GM21381 (cell line): ENCODE results near the gene SCFD2.
"Not testable (repeated sequence)": the region's sequence is repeated elsewhere in the genome, so short reads cannot be mapped to it uniquely, and the experiment has no call there.

ENCODE experiments used
- ATAC-seq: cut with Tn5 transposase; IDR thresholded peaks from one replicate; pipeline ENCODE4 v1.9.1; 2021; ENCODE audit warnings: mild to moderate bottlenecking, moderate library complexity; ENCODE audit not compliant: unreplicated experiment

Gene SCFD2

DNA sequence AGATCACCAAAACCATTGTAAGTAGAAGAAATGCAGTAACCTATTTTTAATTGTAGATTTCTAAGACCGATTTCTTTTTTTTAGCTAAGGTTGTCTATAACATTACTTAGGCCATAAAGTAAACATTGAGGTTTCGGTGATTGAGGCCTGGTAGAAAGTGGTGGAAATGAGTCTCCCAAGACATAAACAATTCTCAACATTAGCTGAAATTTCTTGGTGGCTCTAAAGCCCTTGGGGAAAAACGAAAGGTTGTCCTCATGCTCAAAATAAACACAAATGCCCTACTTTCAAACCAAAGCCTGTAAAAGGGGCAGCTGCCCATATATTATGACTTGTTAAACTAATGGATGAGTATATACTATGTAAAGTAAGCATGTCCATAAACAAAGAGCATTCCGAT is 98.8 kb downstream of the SCFD2 start:
- no peak for ATAC-seq

DNA sequence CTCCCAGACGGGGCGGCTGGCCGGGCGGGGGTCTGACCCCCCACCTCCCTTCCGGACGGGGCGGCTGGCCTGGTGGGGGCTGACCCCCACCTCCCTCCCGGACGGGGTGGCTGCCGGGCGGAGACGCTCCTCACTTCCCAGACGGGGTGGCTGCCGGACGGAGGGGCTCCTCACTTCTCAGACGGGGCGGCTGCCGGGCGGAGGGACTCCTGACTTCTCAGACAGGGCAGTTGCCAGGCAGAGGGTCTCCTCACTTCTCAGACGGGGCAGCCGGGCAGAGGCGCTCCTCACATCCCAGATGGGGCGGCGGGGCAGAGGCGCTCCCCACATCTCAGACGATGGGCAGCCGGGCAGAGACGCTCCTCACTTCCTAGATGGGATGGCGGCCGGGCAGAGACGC is 109.9 kb downstream of the SCFD2 start:
- ATAC-seq, result not testable (repeated sequence)

DNA sequence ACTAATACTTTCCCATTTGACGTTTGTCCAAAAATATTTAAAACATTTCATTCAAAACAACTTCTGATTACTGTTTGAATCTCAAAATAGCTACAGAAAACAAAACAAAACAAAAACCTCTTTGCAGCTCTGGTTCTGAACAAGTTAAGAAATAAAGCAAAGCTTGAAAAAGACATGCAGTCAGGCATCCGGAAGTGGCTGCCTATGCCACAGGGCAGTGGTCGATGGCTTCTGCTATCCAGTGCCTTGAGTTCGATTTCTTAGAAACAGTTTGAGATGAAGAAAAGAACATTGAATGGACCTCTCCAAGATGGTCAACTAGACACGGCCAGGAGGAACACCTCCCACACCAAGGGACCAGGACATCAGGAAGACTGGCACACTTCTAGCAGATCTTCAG is 125.3 kb downstream of the SCFD2 start:
- no peak for ATAC-seq

- ATAC-seq, result not testable (repeated sequence)
Observed at GRCh38 chr4:53238352-53238751, 127.5 kb downstream of the SCFD2 start.

- ATAC-seq, result not testable (repeated sequence)
Observed at GRCh38 chr4:53237811-53238210, 128.1 kb downstream of the SCFD2 start.

- not testable (repeated sequence) for ATAC-seq
Observed at GRCh38 chr4:53236624-53237023, 129.2 kb downstream of the SCFD2 start.

GRCh38 chr4:53235547-53235946 is 130.3 kb downstream of the SCFD2 start:
- no peak for ATAC-seq

DNA sequence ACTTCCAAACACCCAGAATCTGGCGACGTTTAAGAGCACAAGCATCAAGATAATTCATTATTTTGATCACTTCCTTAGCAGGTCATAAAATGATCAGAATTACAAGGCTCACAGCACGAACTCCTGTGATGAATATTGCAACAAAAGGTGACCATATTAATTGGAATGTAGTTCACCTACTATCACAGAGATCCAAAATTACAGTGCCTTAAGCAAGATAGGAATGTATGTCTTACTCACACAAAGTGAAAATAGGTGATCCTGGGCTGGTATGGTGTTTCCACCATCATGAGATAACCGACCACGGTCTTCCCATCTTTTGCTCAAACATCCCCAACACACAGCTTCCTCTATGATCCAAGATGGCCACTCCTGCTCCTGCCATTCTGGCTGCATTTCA is 131.2 kb downstream of the SCFD2 start:
- ATAC-seq, result no peak

GRCh38 chr4:53234111-53234510 is 131.8 kb downstream of the SCFD2 start:
- no peak for ATAC-seq

DNA sequence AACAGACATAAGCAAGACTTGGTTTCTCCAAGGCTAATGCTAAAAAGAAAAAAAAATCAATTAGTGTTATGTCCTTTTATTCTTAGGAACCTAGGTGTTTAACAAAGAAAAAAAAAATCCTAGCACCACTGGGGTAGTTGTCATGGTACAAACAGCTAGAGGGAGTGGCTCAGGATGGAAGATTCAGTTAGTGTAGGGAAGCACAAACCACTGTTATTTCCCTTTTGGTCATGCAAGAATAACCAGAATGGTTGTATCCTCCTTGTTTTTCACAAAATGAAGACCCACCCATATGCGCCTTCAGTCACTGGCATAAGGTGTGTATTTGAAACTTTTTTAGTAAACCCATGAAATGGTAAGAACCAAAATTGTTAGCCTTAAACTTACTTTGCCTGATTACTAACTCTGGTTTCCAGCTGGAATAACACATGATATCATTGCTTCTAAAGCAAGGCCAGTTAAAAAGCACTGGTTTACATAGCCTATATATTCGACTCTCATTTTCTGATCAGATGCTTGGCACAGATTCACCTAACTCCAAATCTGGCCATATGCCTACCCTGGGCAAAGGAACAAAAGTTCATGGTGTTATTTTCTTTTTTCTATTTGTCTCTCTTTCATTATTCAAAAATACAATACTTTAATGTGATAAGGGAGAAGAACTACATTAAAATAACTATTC is 132.6 kb downstream of the SCFD2 start:
- ATAC-seq, result no peak

GRCh38 chr4:53232371-53232770 is 133.5 kb downstream of the SCFD2 start:
- no peak for ATAC-seq

DNA sequence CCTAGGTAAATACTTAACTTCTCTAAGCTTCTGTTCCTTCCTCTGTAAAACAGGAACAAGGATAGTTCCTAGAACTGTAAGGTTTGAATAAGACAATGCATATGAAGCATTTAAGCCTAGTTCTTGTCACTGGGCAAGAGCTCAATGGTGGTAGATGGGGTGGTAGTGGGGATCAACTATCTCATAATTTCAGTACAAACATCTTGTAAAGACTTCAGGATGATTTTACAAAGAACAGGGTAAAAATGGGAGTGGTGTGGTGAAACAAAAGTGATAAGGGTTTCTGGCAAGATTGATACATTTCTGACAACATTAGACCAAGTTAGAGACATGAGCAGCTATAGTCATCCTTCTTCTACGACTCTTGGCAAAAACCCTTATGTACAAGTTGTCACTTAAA is 137.8 kb downstream of the SCFD2 start:
- ATAC-seq, result no peak

DNA sequence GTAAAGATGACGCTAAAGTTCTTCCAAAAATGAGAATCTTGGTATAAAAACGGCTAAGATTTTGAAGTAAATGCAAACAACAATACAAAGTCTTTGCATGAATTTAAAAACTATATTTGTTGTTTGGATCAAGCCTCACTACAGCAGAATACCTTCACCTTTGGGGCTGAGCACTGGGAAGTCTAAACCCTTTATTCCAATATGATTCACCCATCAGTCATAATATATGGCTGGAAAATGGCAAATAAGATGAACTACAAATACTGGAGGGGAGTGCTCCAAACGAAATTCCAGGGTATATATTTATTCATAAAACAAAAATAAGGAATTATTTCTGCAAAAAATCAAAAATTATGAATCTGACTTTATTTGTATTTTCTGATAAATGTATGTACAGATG is 138.4 kb downstream of the SCFD2 start:
- no peak for ATAC-seq

- ATAC-seq, result no peak
Observed at GRCh38 chr4:53221832-53222480, 143.9 kb downstream of the SCFD2 start.

GRCh38 chr4:53219148-53219547 is 146.7 kb downstream of the SCFD2 start:
- ATAC-seq, result not testable (repeated sequence)

- no peak for ATAC-seq
Observed at GRCh38 chr4:53208753-53209152, 157.1 kb downstream of the SCFD2 start.

DNA sequence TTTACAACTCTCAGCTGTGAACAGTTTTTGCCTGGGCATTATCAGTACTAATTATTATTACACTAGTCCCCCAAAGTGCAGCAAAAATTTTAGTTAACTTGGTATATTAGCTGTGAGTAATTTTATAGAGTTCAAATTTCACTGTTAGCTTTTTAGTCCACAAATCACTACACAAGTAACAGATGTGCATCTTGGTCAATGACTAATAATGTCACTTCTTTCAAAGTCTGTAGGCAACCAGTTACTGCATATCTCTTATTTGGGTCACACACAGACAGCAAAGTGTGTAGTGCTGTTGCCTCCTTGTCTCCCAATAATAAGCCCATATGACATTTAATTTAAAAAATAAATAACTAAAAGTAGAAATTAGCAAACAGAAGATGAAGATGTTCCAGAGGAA is 159.9 kb downstream of the SCFD2 start:
- ATAC-seq, result no peak

- ATAC-seq, result no peak
Observed at GRCh38 chr4:53199356-53199755, 166.5 kb downstream of the SCFD2 start.

- ATAC-seq, result no peak
Observed at GRCh38 chr4:53197772-53198142, 168.1 kb downstream of the SCFD2 start.

GRCh38 chr4:53196882-53197771 is 168.7 kb downstream of the SCFD2 start:
- ATAC-seq, result no peak

GRCh38 chr4:53195815-53196661 is 169.8 kb downstream of the SCFD2 start:
- no peak for ATAC-seq
